Calu3 (cell line): ENCODE measurements around the gene DCAF11. TPM values are rescaled to one million over a fixed set of nuclear protein-coding genes. Genes with fewer than 3 reads are reported as not detected.

Source experiments
- Bru-seq: library from RNA; stranded (reverse); fragments of 400-500 nt; gene quantifications from one replicate; lab custom pipeline; 2021; lab: Mats Ljungman, UMichigan
- BruChase-seq, 2 experiments: library from RNA; stranded (reverse); fragments of 400-500 nt; gene quantifications; one replicate each; lab custom pipeline; 2021; lab: Mats Ljungman, UMichigan
- BruUV-seq: library from RNA; stranded (reverse); fragments of 400-500 nt; replicated peaks from 2 replicates; lab custom pipeline; 2021; lab: Mats Ljungman, UMichigan
- CTCF ChIA-PET: fragments of 300-600 bp; sonication (Branson Sonifier 250); formaldehyde crosslinking; loops from one replicate; lab custom pipeline; 2022; ENCODE audit warnings: antibody characterized with exemption; lab: Charles Lee
- DNase-seq: peaks from one replicate; pipeline ENCODE4 v3.0.0; 2022
- H3K27ac Mint-ChIP-seq: one replicate; pipeline ENCODE4 v1.8.0; 2022; ENCODE audit warnings: mixed read lengths; ENCODE audit not compliant: unreplicated experiment
- H3K27me3 Mint-ChIP-seq: one replicate; pipeline ENCODE4 v1.8.0; 2022; ENCODE audit warnings: mixed read lengths; ENCODE audit not compliant: unreplicated experiment
- H3K36me3 Mint-ChIP-seq: one replicate; pipeline ENCODE4 v1.8.0; 2022; ENCODE audit warnings: mild to moderate bottlenecking, moderate library complexity, mixed read lengths; ENCODE audit not compliant: insufficient read depth, unreplicated experiment
- H3K4me1 Mint-ChIP-seq: one replicate; pipeline ENCODE4 v1.8.0; 2022; ENCODE audit warnings: mild to moderate bottlenecking, low read depth, mixed read lengths; ENCODE audit not compliant: unreplicated experiment
- H3K4me3 Mint-ChIP-seq: one replicate; pipeline ENCODE4 v1.8.0; 2022; ENCODE audit warnings: mild to moderate bottlenecking, low read depth, moderate library complexity, mixed read lengths; ENCODE audit not compliant: unreplicated experiment
- H3K9me3 Mint-ChIP-seq: one replicate; pipeline ENCODE4 v1.8.0; 2022; ENCODE audit warnings: low read depth, mixed read lengths; ENCODE audit not compliant: unreplicated experiment
- CTCF ChIP-seq: fragments of 200-600 bp; IDR thresholded peaks from one replicate; pipeline ENCODE4 v1.8.0; 2022; ENCODE audit warnings: antibody characterized with exemption; ENCODE audit not compliant: unreplicated experiment
- intact Hi-C: fragments of 100-400 bp; cut with micrococcal nuclease; formaldehyde crosslinking; loops from one replicate; pipeline ENCODE4 v1.10.0; 2022; ENCODE audit not compliant: unreplicated experiment
- long read RNA-seq: library from polyadenylated mRNA; stranded (forward); transcript quantifications from one replicate; pipeline ENCODE4 v2.0.0, GENCODE V29; 2022
- total RNA-seq: library from RNA; stranded (reverse); gene quantifications from 2 replicates; pipeline ENCODE4 v1.2.3, GENCODE V29; 2022

Gene DCAF11
- total RNA-seq: 58.2 and 63.4 TPM in 2 replicates
- percentile 74 among the genes with signal in this experiment for Bru-seq, nascent RNA
- percentile 85 among the genes with signal in this experiment for BruChase-seq, experiment 1, labeled RNA remaining after a 6-hour chase
- percentile 75 among the genes with signal in this experiment for BruChase-seq, experiment 2, labeled RNA remaining after a 2-hour chase
- long read RNA-seq, full-length matches to known transcripts: 5 of 17 reads
- long read RNA-seq, partial matches to known transcripts: 7 of 17 reads
- long read RNA-seq, other reads (novel, unspliced or antisense): 5 of 17 reads

GRCh38 chr14:24114532-24115421 is at the start of gene DCAF11, which contains the start of gene NRL:
DCAF11 (plus strand) TSS chr14:24114777; CDS start chr14:24115595, 818 bp downstream.
NRL (minus strand) TSS chr14:24114949; CDS start chr14:24082848, 32,101 bp downstream.
- Mint-ChIP-seq H3K27ac (peak within 1 kb of the TSS; percentile 98), H3K4me3 (peak within 1 kb of the TSS; percentile 82), H3K27me3 (no peaks in the 10 kb centered on the region), H3K9me3 (no peaks in the 10 kb centered on the region), H3K4me1 (peaks cover 19% of the 10 kb centered on the region), H3K36me3 (peaks cover 47% of the 10 kb centered on the region)
- intact Hi-C loops: loop anchor here (2.0 kb wide), 2 partner anchors 26 to 46 kb away; partner anchors contain the start of genes EMC9 and IRF9
- BruUV-seq: no TSS peak
- peak; percentile 98 for DNase-seq
- TF ChIP-seq CTCF: no peak
- CTCF ChIA-PET: interaction anchor here (0.9 to 3.2 kb wide), 9 partner anchors 21 to 56 kb away, joined by 3 to 23 read pairs (median 8); partner anchors contain the start of genes EMC9, IRF9, PCK2 and PSME1

- intact Hi-C loops: no loop called here
- H3K9me3 Mint-ChIP-seq: no peaks in the 10 kb centered on the region
- no peak overlapping the region for H3K27ac Mint-ChIP-seq
- TF ChIP-seq CTCF: no peak
- H3K4me1 Mint-ChIP-seq: no peaks in the 10 kb centered on the region
- H3K36me3 Mint-ChIP-seq: no peaks in the 10 kb centered on the region
- H3K27me3 Mint-ChIP-seq: peaks cover 79% of the 10 kb centered on the region
- CTCF ChIA-PET: interaction anchor here (1.0 kb wide), 1 partner anchor 29 kb away, joined by 4 read pairs; no protein-coding TSS in a partner anchor
- H3K4me3 Mint-ChIP-seq: no peak overlapping the region
- DNase-seq: no peak
- BruUV-seq: no TSS peak
These were observed 49.7 kb upstream of the DCAF11 start for GRCh38 chr14:24064856-24065255.

GRCh38 chr14:24065408-24065807 is 49.2 kb upstream of the DCAF11 start:
- CTCF ChIA-PET: no interaction called here
- no peak for TF ChIP-seq CTCF
- no peak overlapping the region for H3K4me3 Mint-ChIP-seq
- H3K9me3 Mint-ChIP-seq: no peaks in the 10 kb centered on the region
- H3K27me3 Mint-ChIP-seq: peaks cover 84% of the 10 kb centered on the region
- no TSS peak for BruUV-seq
- no peak overlapping the region for H3K27ac Mint-ChIP-seq
- intact Hi-C loops: no loop called here
- H3K4me1 Mint-ChIP-seq: no peaks in the 10 kb centered on the region
- H3K36me3 Mint-ChIP-seq: no peaks in the 10 kb centered on the region
- DNase-seq: no peak

GRCh38 chr14:24066496-24067132 is 48.0 kb upstream of the DCAF11 start:
- Mint-ChIP-seq H3K4me3 (no peak overlapping the region), H3K27me3 (peaks cover 96% of the 10 kb centered on the region), H3K36me3 (no peaks in the 10 kb centered on the region), H3K4me1 (no peaks in the 10 kb centered on the region), H3K9me3 (no peaks in the 10 kb centered on the region), H3K27ac (no peak overlapping the region)
- CTCF ChIA-PET: no interaction called here
- DNase-seq: no peak
- no TSS peak for BruUV-seq
- TF ChIP-seq CTCF: no peak
- intact Hi-C loops: no loop called here
